GM18499 (cell line): ENCODE results near the gene DNAAF5.

Experiments
- ATAC-seq: cut with Tn5 transposase; IDR thresholded peaks from one replicate; pipeline ENCODE4 v1.9.1; 2021; ENCODE audit warnings: moderate number of reproducible peaks; ENCODE audit not compliant: insufficient read depth, unreplicated experiment

DNAAF5 gene

DNA sequence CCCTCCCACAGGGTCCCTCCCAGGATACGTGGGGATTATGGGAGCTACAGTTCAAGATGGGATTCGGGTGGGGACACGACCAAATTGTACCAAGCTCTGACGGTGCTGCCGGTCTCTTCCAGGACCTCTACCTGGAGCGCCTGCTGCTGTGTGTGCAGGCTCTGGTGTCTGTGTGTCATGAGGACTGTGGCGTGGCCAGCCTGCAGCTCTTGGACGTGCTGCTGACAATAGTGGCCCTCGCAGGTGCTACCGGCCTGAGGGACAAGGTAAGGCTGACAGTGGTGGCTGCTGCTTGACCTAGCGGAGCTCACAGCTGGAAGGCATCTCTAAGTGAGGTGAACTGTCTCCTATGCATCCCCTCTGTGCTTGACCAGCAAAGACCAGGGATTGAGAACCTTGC, 35.1 kb downstream of the DNAAF5 start:
- no peak for ATAC-seq

DNA sequence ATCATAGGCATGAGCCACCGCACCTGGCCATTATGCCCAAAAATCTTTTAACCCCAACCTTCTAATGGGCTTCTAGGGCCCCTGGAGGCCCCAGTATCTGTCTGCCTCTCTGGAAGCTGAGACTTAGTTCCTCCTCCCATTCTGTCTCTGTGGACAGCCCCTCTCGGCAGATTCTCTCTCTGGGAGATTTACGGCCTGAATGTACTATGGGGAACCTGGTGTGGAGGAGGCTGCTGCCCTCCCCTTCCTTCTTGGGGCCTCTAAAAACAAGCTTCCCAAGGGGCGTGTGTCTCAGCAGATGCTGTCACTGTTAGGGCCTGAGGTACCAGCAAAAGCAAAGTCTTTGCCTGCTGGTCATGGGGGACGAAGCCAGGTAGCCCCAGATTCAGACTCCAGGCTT, 36.4 kb downstream of the DNAAF5 start:
- ATAC-seq, result no peak

DNA sequence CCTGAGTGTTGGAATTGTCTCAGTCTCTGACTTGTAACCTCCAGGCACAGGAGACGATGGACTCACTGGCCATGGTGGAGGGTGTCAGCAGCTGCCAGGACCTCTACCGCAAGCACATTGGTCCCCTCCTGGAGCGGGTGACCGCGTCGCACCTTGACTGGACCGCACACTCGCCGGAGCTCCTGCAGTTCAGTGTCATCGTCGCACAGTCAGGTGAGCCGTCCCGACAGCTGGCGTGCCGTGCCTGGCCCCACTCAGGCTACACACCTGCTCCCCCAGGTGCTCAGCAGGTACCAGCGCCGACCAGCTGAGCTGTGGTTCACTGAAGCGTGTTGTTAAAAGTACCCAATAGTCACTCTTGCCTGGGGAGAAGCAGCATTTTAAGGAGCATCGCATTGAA, 37.3 kb downstream of the DNAAF5 start:
- no peak for ATAC-seq

DNA sequence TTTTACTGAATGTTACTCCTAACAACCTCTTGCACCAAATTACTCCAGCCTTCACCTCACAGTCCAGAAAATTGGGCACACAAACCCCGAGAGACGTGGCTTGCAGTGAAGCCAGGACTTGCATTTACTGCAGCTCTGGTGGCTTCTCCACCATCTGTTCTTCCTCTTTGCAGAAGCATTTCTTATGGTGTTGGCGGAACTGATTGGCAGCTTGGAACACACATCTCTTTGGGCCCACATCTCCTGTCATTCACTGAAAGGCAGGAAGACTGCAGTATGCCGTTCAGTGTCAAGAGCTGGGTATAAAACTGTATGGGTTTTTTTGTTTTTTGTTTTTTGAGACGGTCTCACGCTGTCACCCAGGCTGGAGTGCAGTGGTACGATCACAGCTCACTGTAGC, 38.9 kb downstream of the DNAAF5 start:
- no peak for ATAC-seq

DNA sequence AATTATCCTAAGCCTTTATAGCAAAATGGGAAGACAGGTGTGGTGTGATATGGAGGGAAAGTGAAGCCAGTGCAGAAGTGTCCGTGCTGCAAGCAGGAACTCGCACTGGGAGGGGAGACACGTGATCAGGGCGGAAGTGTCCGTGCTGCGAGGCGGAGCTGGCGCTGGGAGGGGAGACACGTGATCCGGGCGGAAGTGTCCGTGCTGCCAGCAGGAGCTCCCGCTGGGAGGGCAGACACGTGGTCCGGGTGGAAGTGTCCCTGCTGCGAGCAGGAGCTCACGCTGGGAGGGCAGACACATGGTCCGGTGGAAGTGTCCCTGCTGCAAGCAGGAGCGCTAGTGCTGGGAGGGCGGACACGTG, 41.1 kb downstream of the DNAAF5 start:
- ATAC-seq, result no peak

DNA sequence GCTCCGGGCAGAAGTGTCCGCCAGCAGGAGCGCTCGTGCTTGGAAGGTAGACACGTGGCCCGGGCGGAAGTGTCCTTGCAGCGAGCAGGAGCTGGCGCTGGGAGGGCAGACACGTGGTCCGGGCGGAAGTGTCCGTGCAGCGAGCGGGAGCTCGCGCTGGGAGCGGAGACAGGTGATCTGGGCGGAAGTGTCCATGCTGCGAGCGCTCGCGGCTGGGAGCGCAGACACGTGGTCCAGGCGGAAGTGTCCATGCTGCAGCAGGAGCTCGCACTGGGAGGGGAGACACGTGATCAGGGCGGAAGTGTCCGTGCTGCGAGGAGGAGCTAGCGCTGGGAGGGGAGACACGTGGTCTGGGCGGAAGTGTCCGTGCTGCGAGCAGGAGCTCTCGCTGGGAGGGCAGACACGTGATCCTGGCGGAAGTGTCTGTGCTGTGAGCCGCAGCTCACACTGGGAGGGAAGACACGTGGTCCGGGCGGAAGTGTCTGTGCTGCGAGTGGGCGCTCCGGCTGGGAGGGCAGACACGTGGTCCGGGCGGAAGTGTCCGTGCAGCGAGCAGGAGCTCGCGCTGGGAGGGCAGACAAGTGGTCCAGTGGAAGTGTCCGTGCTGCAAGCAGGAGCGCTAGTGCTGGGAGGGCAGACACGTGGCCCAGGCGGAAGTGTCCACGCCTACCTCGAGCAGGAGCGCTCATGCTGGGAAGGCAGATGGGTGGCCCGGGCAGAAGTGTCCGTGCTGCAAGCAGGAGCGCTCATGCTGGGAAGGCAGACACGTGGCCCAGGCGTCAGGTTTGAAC, 41.6 kb downstream of the DNAAF5 start:
- ATAC-seq, result no peak

DNA sequence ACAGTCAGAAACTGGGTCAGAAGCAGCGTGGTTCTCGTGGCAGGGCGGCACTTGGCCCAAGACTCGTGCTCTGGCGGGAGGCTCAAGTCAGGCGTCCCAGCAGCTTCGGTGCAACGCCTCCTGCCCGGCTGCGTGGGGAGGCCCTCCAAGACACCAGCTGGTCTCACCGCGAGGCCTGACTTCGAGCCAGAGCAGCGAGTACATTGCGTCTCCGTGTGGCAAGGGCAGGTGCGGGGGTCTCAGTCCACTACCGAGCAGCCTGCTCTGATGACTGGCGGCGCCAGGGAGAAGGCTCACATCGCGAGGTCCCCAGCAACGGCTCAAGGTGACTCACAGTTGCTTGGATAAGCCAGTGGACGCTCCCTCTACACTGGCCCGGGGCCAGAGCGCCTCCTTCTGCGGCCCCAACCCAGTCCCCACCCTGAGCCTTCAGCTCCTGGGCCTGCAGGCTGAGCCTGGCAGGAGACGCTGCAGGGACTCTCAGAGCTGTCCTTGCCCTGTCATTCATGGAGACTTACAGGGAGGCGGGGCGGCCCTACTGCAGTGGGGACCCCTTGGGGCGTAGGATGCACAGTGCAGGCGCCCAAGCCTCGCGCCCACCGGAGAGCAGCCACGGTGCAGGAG, 42.5 kb downstream of the DNAAF5 start:
- no peak for ATAC-seq

DNA sequence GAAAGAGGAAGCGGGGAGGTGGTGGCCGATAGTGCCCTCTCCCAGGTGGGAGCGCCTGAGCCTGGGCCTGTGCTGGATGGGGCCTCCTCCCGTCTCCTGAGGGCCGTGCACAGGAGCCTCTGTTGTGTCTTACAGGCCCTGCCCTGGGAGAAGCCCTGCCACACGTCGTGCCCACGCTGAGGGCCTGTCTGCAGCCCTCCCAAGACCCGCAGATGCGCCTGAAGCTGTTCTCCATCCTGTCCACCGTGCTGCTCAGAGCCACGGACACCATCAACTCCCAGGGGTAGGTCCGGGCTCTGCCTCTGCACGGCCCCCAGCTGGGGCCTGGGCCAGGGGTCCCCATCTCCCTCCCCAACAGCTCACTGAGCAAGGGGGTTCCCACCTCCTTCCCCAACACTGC, 43.8 kb downstream of the DNAAF5 start:
- ATAC-seq, result no peak

DNA sequence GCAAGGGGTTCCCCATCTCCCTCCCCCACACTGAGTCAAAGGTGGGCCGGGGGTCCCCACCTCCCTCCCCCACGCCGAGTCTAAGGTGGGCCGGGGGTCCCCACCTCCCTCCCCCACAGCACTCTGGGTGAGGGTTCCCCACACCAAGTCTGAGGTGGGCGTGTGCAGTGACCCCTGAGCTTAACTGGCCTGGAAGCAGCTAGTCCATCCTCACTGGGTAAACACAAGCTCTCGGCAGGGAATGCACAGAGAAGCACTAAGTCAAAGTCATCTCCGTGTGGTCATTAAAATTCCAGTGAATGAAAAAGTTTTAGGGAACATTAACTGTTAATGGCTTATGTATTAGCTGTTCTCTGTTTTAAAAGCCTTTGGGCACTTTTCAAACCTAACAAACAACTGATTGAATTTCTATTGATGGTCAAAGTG, 44.3 kb downstream of the DNAAF5 start:
- ATAC-seq, result no peak

DNA sequence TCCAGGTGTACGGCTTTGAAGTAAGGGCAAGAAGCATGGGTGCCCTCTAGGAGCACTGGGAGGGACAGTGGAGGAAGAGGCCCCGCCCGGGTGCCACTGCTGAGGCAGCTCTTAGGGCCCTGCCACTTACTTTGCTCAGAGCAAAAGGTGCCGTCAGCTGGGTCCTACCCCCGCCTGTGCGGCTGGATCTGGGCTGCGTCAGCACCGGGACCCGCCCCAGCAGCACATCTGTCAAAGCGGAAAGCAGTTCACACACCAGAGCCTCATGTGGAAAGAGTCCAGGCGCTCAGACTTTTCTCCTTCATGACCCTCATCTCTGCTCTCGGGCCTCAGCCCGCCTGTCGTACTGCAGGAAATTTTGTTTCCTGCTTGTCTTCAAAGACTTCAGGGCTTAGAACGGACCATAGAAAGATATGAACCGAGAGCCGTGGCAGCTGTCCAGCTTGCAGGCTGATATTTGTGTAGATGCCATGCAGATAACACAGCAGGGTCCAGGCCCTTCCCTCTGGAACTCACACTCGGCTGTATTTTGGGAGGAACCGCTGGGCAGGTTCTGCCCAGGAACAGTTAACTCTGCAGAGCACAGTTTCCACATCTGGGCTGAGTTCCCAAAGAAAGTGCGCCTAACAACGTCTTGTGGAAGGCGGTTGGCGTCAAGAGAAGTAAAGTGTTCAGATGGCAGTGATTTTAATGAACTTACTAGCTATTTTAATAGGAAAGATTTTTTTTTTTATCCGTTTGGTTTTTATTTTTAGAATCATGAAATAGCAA, 44.9 kb downstream of the DNAAF5 start:
- ATAC-seq, result no peak

DNA sequence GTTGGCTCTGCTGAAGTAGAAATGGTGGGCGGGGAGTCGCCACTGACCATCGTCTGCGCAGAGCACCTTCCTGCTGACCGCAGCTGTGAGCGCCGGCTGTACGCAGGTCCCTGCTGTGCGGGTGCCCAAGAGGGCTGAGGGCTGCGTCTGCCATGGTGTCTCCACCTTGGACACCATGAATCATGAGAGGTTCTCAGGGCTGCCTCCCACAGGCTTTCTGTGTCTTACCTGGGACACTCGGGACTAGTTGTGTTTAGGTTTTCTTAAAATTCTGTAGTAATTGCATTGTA, 45.5 kb downstream of the DNAAF5 start:
- ATAC-seq, result no peak

DNA sequence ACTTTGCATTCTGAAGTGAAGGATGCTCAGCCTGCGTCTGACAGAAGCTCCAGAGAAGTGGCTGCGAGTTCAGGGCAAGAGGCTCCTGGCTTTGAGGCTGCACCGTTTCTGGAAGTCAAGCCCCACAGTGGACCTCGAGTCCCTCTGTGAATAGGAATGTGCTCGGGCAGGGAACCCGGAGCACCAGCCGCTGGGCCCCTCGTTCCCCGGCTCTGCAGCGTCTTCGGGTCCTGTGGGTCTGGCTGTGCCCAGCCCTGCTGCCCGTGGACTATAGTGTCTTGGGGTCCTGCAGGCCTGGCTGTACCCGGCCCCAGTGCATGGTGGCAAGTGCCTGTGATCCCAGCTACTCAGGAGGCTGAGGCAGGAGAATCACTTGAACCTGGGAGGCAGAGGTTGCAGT, 45.9 kb downstream of the DNAAF5 start:
- no peak for ATAC-seq

DNA sequence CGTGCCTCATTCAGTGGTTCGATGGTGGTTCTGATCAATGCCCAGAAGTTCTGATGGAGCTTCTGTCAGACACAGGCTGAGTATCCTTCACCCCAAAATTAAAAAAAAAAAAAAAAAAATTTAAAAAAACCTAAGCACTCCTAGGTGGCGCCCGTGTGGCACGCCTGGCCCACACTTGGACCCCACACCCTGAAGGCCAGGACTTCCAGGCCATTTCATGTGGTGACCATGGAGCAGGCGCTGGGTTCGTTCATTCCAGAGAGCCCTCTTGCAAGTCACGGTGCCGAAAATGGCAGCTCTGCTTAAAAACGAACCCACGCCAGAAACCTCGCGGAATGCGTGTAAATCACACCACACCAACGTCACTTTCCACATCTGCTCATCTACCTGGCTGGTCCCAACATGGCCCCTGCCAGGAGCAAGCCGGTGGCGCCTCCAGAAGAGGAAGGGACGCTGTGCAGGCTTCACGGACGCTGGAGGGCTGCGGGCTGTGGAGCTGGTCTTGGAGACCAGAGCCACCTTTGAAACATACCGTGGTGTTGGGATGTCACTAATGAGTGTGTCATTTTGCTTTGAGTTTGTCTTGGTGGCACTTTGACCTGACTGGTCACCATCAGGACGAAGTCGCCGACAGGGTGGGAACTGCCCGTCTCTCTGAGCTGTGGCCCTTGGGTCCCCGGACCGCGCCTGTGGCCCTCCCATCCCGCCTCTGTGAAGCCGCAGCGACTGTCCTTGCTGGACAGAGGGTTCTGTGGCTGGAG, 46.5 kb downstream of the DNAAF5 start:
- no peak for ATAC-seq

DNA sequence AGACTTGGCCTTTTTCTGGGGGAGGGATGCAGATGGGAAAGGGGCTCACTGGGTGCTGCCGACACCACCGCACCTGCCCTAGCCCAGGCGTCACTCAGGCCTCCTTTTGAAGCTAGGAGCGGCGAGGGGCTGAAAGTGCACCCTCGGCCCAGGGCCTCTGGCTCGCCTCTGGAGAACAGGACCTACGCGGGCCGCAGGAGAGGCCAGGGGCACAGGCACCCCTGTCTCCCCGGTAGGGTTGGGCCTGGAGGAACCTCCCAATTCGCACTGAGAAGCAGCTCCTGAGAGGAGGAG, 47.1 kb downstream of the DNAAF5 start:
- no peak for ATAC-seq

DNA sequence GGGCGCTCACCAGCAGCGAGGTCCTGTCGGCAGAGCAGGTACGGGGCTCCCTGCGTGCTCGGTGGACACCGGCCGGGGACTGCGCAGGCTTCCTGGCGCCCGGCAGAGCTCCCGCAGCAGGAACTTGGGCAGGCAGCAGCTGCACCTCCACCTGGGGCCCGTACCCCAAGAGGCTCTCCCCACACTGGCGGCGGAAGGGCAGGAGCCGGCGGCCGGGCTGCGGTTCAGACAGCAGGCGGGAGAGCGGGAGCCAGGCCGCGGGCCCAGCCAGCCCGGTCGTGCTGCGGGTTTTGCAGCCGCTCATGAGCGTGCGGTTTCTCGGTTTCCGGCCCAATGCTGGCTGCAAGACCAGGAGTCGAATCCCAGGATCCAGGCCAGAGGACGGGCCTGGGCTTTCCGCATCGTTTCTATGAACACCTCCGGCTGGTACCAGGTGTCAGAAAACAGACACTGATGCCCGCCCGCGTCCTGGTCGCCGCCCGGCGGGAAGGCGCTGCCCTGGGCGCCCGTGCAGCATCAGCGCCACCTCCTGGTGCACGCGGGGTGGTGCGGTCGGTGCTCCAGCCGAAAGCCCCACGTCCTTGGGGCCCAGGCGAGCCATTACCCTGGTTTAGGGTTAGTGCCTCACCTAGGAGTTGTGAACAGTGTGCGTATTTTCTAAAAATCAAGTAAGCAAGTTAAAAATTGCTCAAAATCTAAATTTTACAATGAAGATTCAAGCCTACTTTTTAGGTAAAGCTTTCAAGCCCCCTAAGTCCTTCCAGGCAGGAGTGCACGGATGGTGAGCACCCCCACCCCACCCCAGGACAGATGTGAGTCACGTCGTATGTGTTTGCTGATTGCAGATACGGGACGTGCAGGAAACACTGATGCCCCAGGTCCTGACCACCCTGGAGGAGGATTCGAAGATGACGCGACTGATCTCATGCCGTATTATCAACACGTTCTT, 47.9 kb downstream of the DNAAF5 start:
- no peak for ATAC-seq

DNA sequence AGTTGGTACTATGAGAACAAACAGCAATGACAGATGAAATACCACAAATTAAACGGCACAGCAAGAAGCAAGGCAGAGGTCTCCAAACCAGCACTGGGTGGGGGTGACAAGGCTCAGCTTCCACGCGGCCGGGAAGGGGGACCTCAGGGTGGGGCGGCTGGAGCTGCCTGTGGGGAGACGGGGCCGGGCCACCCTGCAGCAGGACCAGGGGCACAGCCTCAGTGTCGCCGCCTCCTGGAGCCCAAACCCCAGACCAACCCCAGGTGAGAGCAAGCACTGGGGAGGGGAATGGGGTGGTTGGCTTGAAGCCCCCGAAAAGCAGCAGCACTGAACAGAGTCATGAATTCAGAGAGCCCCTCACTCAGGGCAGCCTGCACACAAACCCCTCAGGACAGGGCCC, 49.9 kb downstream of the DNAAF5 start:
- ATAC-seq, result no peak

DNA sequence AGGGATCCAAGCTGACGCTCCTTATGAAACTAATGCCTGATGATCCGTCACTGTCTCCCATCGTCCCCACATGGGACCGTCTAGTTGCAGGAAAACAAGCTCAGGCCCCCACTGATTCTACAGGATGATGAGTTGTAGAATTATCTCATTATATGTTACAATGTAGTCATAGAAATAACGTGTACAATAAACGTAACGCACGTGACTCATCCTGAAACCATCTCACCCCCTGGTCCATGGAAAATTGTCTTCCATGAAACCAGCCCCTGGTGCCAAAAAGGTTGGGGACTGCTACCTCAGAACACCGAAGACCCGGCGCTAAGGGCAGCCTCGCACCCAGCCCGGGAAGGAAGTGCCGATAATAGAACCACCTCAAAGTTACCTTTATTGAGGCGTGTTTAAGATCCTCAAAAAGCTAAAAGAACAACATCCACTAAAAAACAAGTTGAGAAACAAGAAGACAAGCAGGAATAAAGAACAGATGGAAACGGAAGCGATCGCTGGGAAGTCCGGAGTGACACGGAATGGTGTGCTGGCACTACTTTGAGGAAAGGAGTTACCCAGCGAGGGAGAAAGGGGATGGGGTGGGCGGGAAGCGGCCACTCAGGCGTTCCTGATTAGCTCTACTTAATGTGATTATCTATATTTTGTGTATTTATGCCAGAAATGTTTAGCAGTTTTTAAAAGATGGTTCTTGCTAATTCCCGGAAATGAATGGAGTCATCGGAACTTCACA, 50.7 kb downstream of the DNAAF5 start:
- ATAC-seq, result no peak

DNA sequence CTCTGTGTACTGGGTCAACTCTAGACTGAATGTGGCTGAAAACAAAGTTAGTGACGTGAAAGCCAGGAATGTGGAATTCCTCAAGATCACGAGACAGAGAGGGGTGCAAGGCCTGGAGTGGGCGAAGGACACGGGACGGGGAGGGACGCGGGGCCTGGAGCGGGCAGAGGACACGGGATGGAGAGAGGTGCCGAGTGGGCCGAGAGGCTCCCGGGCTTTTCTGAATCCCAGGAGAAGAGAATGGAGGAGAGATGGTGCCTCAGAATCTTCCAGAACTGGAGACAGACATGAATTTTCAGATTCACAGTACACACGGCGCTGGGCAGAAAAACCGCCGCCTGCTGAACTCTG, 51.2 kb downstream of the DNAAF5 start:
- ATAC-seq, result no peak

DNA sequence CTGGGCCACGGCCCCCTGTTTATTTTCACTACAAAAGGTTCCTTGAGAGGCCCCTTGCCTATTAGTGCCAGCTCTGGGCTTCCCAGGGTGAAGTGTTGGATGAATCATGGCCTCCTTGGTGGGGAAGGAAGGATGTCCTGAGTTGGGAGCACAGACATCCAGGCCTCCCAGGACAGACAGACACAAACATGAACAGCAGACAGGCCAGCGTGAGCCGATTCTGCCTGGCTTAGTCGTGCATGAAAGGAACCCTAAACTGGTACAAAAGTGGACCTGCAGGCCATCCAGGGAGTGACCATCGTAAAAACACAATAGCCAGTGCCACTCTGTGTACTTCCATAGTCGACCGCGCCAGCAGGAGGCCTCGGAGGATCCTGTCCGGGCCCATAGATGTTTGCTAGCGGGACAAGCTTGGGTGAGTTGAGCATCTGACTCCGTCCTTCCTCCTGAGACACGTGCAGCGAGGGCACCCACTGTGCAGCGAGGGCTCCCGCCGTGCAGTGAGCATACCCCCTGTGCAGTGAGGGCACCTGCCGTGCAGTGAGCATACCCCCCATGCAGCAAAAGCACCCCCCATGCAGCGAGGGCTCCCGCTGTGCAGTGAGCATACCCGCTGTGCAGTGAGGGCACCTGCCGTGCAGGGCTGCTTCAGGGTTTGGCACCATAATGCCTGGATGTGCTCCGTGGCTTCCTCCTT, 51.9 kb downstream of the DNAAF5 start:
- no peak for ATAC-seq
